ENCODE measurements around the gene SESN3.

DNA sequence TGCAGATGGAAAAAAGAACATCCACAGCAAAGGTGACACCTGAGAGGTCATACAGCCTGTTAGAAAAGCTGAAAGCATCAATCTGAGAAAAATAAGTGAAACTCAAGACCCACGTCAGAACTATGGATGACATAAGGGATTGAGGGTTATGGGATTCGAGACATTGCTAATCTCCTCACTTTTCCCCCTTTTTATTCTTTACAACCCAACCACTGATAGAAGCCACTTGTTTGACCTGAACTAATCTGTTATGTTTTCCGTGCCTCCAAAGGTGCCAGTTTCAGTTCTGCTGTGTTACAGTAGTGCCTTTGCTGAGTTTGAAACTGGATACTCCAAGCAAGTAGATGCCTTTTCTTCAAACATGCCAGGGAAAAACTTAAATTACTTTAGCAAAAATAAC is 16.9 kb upstream of the SESN3 start:
- TF ChIP-seq, protein P1, sequence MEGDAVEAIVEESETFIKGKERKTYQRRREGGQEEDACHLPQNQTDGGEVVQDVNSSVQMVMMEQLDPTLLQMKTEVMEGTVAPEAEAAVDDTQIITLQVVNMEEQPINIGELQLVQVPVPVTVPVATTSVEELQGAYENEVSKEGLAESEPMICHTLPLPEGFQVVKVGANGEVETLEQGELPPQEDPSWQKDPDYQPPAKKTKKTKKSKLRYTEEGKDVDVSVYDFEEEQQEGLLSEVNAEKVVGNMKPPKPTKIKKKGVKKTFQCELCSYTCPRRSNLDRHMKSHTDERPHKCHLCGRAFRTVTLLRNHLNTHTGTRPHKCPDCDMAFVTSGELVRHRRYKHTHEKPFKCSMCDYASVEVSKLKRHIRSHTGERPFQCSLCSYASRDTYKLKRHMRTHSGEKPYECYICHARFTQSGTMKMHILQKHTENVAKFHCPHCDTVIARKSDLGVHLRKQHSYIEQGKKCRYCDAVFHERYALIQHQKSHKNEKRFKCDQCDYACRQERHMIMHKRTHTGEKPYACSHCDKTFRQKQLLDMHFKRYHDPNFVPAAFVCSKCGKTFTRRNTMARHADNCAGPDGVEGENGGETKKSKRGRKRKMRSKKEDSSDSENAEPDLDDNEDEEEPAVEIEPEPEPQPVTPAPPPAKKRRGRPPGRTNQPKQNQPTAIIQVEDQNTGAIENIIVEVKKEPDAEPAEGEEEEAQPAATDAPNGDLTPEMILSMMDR (IDR thresholded peaks at IDR 0.05; ENCODE audit: low read length), result no peak
- TF ChIP-seq EZH2 (optimal IDR thresholded peaks at IDR 0.05; ENCODE audit: low read depth, low read length), result no peak
- TF ChIP-seq EZH2phosphoT487 (IDR thresholded peaks at IDR 0.05; ENCODE audit: low read length), result no peak

Data from MM.1S (cell line).